Right lung (tissue), 5 donors: ENCODE results near the gene OCLN. TPM values are rescaled to one million over a fixed set of nuclear protein-coding genes. Genes with fewer than 3 reads are reported as not detected.
A peak's percentile ranks its signal among the peaks of the same experiment; 100 is the strongest.
"Not testable (repeated sequence)": the region's sequence is repeated elsewhere in the genome, so short reads cannot be mapped to it uniquely, and the experiment has no call there.

Experiments used
- DNase-seq, 2 donors: peaks; one replicate each; pipeline ENCODE4 v3.0.0-alpha.2; 2013
- polyA plus RNA-seq, 5 donors: library from polyadenylated mRNA; unstranded; fragments of 120-200 nt; gene quantifications; one replicate each; pipeline versions ENCODE4 v1.2.1 to v1.2.3, GENCODE V29; 2013; ENCODE audit warnings: inconsistent platforms in 1 of 5, low replicate concordance in 1 of 5; ENCODE audit not compliant: insufficient read length in 5 of 5, insufficient read depth in 1 of 5

OCLN gene
- polyA plus RNA-seq, 5 donors = 28.6 to 49.4 (median 45.9) TPM

GRCh38 chr5:69527128-69527770 is 34.7 kb downstream of the OCLN start:
- no peak for DNase-seq

- peak; percentile 32 to 50 for DNase-seq
Measured at GRCh38 chr5:69528035-69528434, 35.4 kb downstream of the OCLN start.

- no peak for DNase-seq
Measured at GRCh38 chr5:69528609-69529008, 36.0 kb downstream of the OCLN start.

DNA sequence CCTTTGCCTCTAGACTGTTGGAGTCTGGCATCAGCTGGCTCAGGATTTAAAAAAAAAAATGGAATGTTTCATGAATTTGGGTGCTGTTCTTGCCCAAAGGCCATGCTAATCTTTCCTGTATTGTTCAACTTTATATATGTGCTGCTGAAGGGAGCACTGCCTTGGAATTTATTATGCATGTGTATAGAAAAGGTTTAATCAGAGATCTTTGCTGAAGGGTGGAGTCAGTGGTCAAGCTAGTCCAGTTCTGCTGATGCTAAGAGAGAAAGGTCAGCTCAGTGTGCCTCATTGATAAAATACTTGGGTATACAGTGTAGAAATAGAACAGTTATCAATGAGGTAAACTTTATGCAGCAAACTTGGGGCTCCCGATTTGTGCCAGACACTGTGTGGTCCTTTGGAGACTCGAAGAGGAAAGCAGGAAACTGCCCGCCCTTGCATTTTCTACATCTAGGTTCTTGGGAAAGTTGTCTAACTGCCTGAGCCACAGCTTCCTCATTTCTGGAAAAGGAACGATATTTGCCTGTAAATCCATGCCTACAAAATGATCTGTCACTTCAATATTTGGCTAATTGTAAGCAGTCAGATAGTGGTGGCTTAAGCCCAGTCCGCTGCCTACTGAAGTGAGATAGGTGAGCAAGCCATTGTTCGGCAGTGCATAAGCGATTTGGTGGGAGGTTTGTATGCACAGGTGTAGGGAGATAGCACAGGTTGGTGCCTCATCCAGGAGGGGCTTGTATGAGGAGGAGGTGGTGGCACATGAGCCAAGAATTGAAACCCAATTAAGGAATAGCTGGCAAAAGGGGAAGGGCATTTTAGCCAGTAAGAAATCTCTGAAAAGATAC is 38.2 kb downstream of the OCLN start:
- no peak for DNase-seq

DNA sequence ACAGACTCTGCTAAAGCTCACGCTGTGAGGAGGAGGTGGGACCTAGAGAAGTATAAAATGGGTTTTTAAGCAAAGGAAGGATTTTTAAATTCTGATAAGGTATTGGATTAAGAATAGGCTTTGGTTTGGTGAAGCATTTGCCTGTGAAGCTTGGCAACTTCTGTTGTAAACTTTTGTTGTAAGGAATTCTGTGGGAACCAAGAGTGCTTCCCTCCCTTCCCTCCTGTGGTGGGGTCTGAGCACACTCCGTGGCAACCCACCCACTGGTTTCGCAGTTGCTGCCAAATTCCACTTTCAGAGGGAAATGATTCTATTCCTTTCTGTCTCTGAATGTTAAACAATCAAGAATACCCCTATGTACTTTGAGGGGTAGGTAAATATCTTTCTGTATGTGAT is 38.8 kb downstream of the OCLN start:
- DNase-seq = no peak

DNA sequence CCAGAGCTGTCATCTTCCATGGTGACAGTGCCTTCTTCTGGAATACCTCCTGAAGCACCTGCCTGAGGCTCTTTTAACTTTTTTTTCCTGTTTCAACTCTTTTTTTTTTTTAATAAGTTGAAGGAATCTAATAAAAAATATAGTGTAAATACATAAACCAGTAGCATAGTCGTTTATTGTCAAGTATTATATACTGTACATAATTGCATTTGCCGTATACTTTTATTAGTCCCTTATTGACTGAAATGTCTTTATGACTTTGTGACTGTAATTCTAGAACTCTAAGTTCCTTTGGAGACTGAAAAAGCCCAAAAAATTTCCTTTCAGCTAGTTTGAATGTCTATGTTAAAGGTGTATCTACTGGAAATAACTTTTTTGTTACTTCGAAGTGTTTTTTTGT is 45.3 kb downstream of the OCLN start:
- not testable (repeated sequence) for DNase-seq

- not testable (repeated sequence) for DNase-seq
Measured at GRCh38 chr5:69538735-69539134, 46.1 kb downstream of the OCLN start.

DNA sequence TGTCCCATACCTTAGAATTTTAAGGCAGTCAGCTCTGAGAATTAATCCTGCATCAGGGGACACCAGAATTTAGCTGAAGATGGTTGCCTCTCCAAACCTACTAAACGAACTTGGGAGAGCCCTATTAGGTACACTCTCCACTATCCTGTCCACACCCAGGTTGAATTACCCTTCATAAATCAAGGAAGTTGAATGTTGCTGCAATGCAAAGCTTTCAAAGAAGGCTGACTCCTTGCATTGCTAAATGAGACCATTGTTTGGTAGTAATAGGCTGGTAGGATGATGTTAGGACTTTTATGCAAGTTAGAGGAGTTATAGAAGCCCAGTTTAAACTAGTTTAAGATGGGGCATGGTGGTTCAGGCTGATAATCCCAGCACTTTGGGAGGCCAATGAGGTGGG is 48.8 kb downstream of the OCLN start:
- DNase-seq = not testable (repeated sequence)

DNA sequence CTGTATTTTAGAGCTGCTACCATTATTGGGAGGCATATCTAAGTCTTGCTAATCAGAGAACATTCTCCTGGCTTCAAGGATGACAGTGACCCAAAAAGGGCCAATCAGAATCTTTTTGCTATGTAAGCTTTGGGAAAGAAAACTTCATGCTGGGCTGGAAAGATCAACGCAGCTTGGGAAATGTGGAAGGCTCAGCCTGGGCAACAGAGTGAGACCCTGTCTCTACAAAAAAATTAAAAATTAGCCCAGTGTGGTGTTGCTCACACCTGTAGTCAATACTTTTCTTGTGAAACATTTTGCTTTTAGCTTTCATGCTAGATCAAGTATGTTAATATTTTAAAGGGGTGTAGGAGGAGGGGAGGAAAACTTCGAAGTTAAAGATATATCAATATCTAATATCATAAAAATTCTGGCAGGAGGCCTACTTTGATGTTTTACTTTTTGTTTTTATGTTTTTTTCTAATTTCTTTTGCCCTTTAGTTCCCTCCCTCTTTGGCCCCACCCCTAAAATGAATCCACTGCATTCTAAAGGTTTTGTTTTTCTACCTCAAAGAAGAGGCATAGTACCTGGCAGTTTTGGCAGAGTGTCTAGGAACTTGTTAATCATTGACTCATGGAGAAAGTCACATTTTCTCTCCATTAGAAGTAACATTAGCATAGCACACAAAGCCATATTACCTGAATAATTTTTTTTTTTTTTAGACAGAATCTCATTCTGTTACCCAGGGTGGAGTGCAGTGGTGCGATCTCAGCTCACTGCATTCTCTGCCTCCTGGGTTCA is 50.4 kb downstream of the OCLN start:
- not testable (repeated sequence) for DNase-seq

- DNase-seq = not testable (repeated sequence)
Measured at GRCh38 chr5:69544602-69545001, 52.0 kb downstream of the OCLN start.

DNA sequence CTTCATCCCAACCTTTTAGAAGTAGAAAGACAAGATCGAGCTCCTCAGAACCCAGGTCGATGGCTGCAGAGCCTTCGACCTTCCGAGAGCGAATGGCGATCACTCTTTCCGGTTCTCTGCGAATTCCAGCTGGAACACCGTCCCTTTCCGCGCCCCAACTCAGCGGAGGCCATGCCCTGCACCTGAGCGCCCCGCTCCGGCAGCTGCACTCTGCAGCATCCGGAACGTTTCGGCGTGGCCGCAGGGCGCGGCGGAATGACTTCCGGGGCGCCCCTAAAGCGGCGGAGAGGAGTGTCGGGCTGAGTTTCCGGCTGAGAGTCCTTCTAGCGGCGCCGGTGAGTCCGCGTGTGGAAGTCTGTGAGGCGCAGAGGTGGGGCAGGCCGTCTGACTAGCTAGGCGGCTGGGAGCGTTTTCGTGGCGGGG is 67.3 kb downstream of the OCLN start, which contains the start of gene GTF2H2C:
GTF2H2C (plus strand) TSS at position 284 of the 423 bp plus-strand sequence. CDS start 4,942 bp downstream, outside the sequence.
- peak; percentile 40 for DNase-seq

DNA sequence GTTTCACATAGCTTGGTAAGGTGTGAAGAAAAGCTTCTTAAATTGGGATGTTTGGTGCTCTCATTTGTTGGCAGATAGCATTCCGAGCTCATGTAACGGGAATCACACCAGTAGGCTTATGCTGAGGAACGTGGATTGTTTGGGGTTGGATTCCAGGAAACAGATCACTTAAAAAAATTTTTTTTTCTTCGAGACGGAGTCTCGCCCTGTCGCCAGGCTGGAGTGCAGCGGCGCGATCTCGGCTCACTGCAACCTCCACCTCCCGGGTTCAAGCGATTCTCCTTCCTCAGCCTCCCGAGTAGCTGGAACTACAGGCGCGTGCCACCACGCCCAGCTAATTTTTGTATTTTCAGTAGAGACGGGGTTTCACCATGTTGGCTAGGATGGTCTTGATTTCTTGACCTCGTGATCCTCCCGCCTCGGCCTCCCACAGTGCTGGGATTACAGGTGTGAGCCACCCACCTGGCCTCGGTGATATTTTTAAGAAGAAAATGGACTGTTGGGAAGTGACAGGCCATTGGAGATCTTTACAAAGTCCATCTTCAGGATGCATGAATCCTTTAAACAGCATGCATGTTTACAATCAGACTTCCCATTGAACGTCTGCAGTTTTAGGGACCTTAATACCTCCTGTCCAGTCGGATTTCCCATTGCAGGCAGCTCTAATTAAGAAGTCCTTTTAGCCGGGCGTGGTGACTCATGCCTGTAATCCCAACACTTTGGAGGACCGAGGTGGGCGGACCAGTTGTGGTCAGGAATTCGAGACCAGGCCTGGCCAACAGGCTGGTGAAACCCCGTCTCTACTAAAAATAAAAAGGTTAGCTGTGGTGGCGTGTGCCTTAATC is 68.2 kb downstream of the OCLN start:
- not testable (repeated sequence) for DNase-seq

- not testable (repeated sequence) for DNase-seq
Measured at GRCh38 chr5:69566172-69566571, 73.6 kb downstream of the OCLN start.

GRCh38 chr5:69568072-69568471 is 75.5 kb downstream of the OCLN start:
- DNase-seq = not testable (repeated sequence)

- not testable (repeated sequence) for DNase-seq
Measured at GRCh38 chr5:69583356-69583755, 90.8 kb downstream of the OCLN start.

DNA sequence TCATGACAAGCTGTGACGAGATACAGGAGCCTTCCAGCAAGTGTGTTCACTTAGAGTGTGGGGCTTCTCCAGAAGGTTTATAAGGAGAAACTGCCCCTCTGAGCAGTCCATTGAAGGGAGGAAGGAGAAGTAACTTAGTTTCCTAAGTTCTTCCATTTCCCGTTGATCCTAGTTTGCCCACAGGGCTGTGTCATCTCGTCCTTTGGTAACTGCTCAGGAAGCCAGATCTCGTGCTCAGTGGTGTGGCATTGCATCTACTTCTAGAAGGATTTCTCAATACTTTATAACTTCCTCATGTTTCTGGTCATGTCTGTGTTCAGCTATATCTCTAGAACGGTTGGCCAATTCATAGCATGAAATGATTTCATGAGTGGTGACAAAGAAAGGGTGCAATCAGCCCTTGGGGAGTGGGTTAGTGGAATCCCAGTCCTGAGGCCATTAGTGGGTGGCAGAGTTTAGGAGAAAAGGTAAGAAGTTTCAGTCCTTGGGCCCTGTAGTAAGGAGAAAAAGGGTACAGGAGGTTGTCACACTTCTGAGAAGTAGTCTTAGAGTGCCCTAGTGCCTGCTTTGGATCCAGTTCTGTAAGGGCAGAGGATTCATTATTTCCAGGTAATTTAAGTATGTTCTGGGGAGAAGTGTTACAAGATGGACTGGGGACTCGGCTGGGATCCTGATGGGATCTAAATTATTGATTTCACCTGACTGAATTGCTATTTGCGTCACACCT is 103.7 kb downstream of the OCLN start:
- DNase-seq = not testable (repeated sequence)

DNA sequence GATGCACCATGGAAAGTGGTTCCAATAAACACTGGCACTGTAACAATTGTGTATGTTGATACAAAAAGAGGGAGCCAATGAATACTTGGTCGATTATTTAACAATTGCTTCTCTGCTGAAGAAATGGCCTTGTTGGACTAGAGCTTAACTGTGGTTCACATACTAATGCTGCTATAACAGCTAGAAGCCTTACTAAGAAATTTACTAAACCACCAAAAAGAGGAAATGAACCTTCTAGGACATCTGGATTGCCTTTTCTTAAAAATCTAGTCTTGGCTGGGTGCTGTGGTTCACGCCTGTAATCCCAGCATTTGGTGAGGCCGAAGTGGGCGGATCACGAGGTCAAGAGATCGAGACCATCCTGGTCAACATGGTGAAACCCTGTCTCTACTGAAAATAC is 109.4 kb downstream of the OCLN start:
- DNase-seq = not testable (repeated sequence)

DNA sequence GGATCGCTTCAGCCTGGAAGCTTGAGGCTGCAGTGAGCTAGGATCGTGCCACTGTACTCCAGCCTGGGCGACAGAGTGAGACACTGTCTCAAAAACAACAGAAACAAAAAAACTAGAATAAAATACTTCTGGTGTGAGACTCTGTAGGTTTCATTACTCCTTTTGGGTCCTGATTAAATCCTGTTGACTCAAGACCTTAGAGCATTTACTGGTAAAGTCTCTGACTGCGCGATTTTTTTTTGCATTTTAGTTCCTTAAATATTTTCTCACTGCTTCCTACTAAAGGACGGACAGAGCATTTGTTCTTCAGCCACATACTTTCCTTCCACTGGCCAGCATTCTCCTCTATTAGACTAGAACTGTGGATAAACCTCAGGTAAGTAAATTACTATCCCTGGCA is 114.2 kb downstream of the OCLN start:
- not testable (repeated sequence) for DNase-seq
